Suprapubic skin (tissue), 4 donors: Measurements from ENCODE around the gene TRHDE.

Source experiments
- EP300 ChIP-seq: sonication (generic); formaldehyde crosslinking; IDR thresholded peaks from one replicate; pipeline ENCODE4 v1.6.1; 2017; ENCODE audit warnings: antibody characterized with exemption
- POLR2A ChIP-seq, 2 donors: fragments of 450-650 bp; IDR thresholded peaks; one replicate each; pipeline ENCODE4 v1.6.1; 2017; ENCODE audit warnings: antibody characterized with exemption in 2 of 2, mild to moderate bottlenecking in 2 of 2, moderate library complexity in 2 of 2
- POLR2AphosphoS5 ChIP-seq, 3 donors: sonication (generic); formaldehyde crosslinking; IDR thresholded peaks; one replicate each; pipeline ENCODE4 v1.6.1; 2017; ENCODE audit warnings: antibody characterized with exemption in 3 of 3
- TF ChIP-seq, protein P1 (sequence below), 2 donors: fragments of 200-600 bp in 1 of 2; fragments of 450-650 bp in 1 of 2; sonication (generic) in 1 of 2; IDR thresholded peaks; one replicate each; pipeline ENCODE4 v1.5.1; 2016 to 2019; ENCODE audit warnings: antibody characterized with exemption in 2 of 2, mild to moderate bottlenecking in 1 of 2, moderate library complexity in 1 of 2

DNA sequence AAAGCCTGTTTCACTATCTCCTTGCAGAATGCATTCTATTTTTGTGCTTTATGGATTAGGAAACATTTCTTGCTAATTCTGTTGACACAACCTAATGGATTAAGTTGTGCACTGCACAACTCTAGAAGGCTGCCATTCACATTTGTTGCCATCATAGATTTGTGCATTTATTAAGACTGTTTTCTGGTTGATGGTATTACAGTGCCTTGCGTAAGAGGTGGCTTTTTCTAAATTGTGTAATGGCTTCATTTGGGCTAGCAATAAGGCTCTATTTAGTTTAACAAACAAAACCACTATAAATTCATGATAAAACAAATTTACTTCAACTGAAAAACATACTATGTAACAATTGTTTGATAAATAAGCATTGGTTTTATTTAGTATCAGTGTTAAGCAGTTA lies 175.9 kb downstream of the TRHDE start:
- TF ChIP-seq, protein P1, sequence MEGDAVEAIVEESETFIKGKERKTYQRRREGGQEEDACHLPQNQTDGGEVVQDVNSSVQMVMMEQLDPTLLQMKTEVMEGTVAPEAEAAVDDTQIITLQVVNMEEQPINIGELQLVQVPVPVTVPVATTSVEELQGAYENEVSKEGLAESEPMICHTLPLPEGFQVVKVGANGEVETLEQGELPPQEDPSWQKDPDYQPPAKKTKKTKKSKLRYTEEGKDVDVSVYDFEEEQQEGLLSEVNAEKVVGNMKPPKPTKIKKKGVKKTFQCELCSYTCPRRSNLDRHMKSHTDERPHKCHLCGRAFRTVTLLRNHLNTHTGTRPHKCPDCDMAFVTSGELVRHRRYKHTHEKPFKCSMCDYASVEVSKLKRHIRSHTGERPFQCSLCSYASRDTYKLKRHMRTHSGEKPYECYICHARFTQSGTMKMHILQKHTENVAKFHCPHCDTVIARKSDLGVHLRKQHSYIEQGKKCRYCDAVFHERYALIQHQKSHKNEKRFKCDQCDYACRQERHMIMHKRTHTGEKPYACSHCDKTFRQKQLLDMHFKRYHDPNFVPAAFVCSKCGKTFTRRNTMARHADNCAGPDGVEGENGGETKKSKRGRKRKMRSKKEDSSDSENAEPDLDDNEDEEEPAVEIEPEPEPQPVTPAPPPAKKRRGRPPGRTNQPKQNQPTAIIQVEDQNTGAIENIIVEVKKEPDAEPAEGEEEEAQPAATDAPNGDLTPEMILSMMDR (IDR thresholded peaks at IDR 0.05), result no peak
- no peak for TF ChIP-seq POLR2A (IDR thresholded peaks at IDR 0.05)
- TF ChIP-seq POLR2AphosphoS5 (IDR thresholded peaks at IDR 0.05), result no peak
- TF ChIP-seq EP300, result no peak
